Epithelial cell of proximal tubule (primary cell): Measurements from ENCODE around the gene GIMAP6. TPM values are rescaled to one million over a fixed set of nuclear protein-coding genes. Genes with fewer than 3 reads are reported as not detected.
"Not testable (repeated sequence)": the region's sequence is repeated elsewhere in the genome, so short reads cannot be mapped to it uniquely, and the experiment has no call there.

ENCODE experiments used
- DNase-seq: peaks from one replicate; pipeline ENCODE4 v3.0.0-alpha.2; 2011; ENCODE audit warnings: low read depth
- H3K4me3 ChIP-seq: 2 replicates; pipeline ENCODE4 v1.5.1; 2011; ENCODE audit warnings: low read depth, mild to moderate bottlenecking, low read length
- CTCF ChIP-seq: conservative IDR thresholded peaks from 2 replicates; pipeline ENCODE4 v1.5.1; 2012; ENCODE audit warnings: low read depth, mild to moderate bottlenecking, low read length
- total RNA-seq: library from RNA; depleted of rRNA; stranded (reverse); fragments of >200 nt; gene quantifications from 2 replicates; pipeline ENCODE4 v1.2.3, GENCODE V29; 2015

Gene GIMAP6
- not detected in 2 replicates for total RNA-seq

- H3K4me3 ChIP-seq, result no peak within 1 kb of the TSS
- no peak for TF ChIP-seq CTCF
- DNase-seq, result no peak
Measured at GRCh38 chr7:150631866-150632864, at the start of gene GIMAP6. Gene GIMAP6, minus strand, starts transcription at chr7:150632385. Its CDS starts 2,243 bp downstream, at chr7:150630142.

DNA sequence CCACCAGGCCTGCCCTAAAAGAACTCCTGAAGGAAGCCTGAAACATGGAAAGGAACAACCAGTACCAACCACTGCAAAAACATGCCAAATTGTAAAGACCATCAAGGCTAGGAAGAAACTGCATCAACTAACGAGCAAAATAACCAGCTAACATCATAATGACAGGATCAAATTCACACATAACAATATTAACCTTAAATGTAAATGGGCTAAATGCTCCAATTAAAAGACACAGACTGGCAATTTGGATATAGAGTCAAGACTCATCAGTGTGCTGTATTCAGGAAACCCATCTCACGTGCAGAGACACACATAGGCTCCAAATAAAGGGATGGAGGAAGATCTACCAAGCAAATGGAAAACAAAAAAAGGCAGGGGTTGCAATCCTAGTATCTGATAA is 48.2 kb upstream of the GIMAP6 start:
- H3K4me3 ChIP-seq, DNase-seq: not testable (repeated sequence)

DNA sequence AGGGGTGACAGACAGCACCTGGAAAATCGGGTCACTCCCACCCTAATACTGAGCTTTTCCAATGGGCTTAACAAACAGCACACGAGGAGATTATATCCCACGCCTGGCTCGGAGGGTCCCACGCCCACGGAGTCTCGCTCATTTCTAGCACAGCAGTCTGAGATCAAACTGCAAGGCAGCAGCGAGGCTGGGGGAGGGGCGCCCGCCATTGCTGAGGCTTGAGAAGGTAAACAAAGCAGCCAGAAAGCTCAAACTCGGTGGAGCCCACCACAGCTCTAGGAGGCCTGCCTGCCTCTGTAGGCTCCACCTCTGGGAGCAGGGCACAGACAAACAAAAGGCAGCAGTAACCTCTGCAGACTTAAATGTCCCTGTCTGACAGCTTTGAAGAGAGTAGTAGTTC is 46.4 kb upstream of the GIMAP6 start:
- not testable (repeated sequence) for H3K4me3 ChIP-seq, DNase-seq

DNA sequence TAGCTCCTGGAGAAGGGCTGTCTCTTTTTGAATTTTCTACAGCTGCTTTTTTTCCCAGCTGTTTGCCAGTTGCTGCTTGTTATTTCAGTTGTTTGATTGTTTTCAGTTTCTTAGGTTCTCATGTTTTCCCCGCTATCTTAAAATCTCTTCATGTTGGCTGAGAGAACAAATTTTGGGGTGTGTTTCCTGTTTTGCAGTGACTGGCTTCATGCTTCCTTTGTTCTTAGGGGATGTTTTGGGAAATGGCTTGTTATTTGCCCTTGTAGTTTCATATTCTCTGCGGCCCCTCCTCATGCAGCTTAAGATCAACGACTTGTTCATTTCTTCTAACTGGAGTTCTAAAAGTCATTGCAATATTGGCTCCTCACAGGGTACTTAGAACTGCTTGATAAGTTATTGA is 44.7 kb upstream of the GIMAP6 start:
- not testable (repeated sequence) for H3K4me3 ChIP-seq, DNase-seq

DNA sequence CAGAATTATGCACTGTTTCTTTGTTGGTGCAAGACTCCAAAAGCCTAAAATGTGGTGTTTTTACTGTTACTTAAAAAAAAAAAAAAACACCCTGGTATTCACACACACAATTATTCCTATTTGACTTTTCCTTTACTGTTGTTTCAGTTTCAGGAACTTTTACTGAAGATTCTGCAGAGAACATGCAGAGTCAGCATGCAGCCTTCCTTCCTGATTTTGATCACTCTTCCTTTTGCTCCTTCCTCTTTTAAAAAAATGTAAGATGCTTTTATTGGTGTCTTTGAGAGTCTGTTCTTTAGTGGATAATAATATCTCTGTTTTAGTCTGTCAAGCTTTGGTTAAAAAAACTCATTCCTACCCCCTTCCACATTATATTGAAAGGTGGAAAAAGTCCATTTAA is 44.1 kb upstream of the GIMAP6 start:
- DNase-seq, H3K4me3 ChIP-seq: not testable (repeated sequence)

GRCh38 chr7:150675714-150676113 is 43.5 kb upstream of the GIMAP6 start:
- DNase-seq, result no peak
- no peak for TF ChIP-seq CTCF
- H3K4me3 ChIP-seq, result no peak overlapping the region

DNA sequence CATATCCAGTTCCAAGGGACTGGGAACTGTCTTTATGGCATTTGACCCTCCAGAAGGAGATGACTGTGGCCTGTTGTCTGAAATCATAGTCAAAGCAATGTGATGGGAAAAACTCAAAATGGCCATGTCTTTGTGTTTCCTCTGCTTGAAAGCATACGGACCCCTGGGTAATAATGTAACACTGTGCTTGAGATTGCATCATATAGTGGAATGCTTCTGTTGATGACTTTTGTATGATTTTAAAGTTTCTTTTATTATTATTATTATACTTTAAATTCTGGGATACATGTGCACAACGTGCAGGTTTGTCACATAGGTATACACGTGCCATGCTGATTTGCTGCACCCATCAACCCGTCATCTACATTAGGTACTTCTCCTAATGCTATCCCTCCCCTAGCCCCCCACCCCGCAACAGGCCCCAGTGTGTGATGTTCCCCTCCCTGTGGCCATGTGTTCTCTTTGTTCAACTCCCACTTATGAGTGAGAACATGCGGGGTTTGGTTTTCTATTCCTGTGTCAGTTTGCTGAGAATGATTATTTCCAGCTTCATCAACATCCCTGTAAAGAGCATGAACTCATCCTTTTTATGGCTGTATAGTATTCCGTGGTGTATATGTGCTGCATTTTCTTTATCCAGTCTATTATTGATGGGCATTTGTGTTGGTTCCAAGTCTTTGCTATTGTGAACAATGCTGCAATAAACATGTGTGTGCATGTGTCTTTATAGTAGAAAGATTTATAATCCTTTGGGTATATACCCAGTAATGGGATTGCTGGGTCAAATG is 39.8 kb upstream of the GIMAP6 start:
- DNase-seq, result not testable (repeated sequence)

GRCh38 chr7:150668977-150669376 is 36.8 kb upstream of the GIMAP6 start:
- no peak for DNase-seq
- no peak for TF ChIP-seq CTCF
- H3K4me3 ChIP-seq, result no peak overlapping the region

More for the DNA sequence above, 39.8 kb upstream of the GIMAP6 start:
- not testable (repeated sequence) for H3K4me3 ChIP-seq

GRCh38 chr7:150668472-150668911 is 36.3 kb upstream of the GIMAP6 start:
- no peak overlapping the region for H3K4me3 ChIP-seq
- no peak for DNase-seq
- TF ChIP-seq CTCF, result no peak
